Activated CD4-positive, alpha-beta T cell treated with anti-CD3 and anti-CD28 coated beads, Interleukin-2, amount 10 ng/mL, durations not matched to agents 7 days and 5 days (primary cell): ENCODE data around the gene TREX2. TPM values are rescaled to one million over a fixed set of nuclear protein-coding genes. Genes with fewer than 3 reads are reported as not detected.

Experiments
- CTCF ChIA-PET: fragments of 350-600 bp; sonication (Branson Sonifier 250); formaldehyde crosslinking; loops from one replicate; lab custom pipeline; 2021; ENCODE audit warnings: antibody characterized with exemption; lab: Charles Lee
- POLR2A ChIA-PET: fragments of 350-600 bp; sonication (Branson Sonifier 250); formaldehyde crosslinking; loops from one replicate; lab custom pipeline; 2021; ENCODE audit warnings: antibody characterized with exemption; lab: Charles Lee
- DNase-seq: peaks from one replicate; pipeline ENCODE4 v3.0.0-alpha.2; 2020
- H3K27ac Mint-ChIP-seq: one replicate; pipeline ENCODE4 v1.8.0; 2021; ENCODE audit warnings: mild to moderate bottlenecking, moderate library complexity, mixed read lengths
- H3K27me3 Mint-ChIP-seq: one replicate; pipeline ENCODE4 v1.8.0; 2021; ENCODE audit warnings: mixed read lengths
- H3K36me3 Mint-ChIP-seq: one replicate; pipeline ENCODE4 v1.8.0; 2021; ENCODE audit warnings: low read depth, mixed read lengths
- H3K4me1 Mint-ChIP-seq: one replicate; pipeline ENCODE4 v1.8.0; 2021; ENCODE audit warnings: mixed read lengths
- H3K4me3 Mint-ChIP-seq: one replicate; pipeline ENCODE4 v1.8.0; 2021; ENCODE audit warnings: mild to moderate bottlenecking, moderate library complexity, mixed read lengths
- H3K9me3 Mint-ChIP-seq: one replicate; pipeline ENCODE4 v1.8.0; 2021; ENCODE audit warnings: mixed read lengths
- total RNA-seq, 2 experiments: library from RNA; stranded (reverse); gene quantifications; one replicate each; pipeline ENCODE4 v1.2.3, GENCODE V29; 2021

TREX2 gene
- total RNA-seq, 2 experiments from 2014 or later: 3.0 to 3.4 TPM

GRCh38 chrX:153447581-153447960 lies 1.7 kb upstream of the TREX2 start:
- H3K27ac Mint-ChIP-seq: peak overlapping the region; percentile 36
- ChIA-PET POLR2A (no interaction called here), CTCF (no interaction called here)
- no peaks in the 10 kb centered on the region for H3K4me1 Mint-ChIP-seq
- no peak overlapping the region for H3K4me3 Mint-ChIP-seq
- no peaks in the 10 kb centered on the region for H3K27me3 Mint-ChIP-seq
- no peaks in the 10 kb centered on the region for H3K9me3 Mint-ChIP-seq
- H3K36me3 Mint-ChIP-seq: no peaks in the 10 kb centered on the region
- no peak for DNase-seq

- Mint-ChIP-seq H3K9me3 (no peaks in the 10 kb centered on the region), H3K27me3 (no peaks in the 10 kb centered on the region), H3K4me3 (no peak overlapping the region), H3K36me3 (no peaks in the 10 kb centered on the region), H3K4me1 (no peaks in the 10 kb centered on the region), H3K27ac (no peak overlapping the region)
- POLR2A ChIA-PET: no interaction called here
- CTCF ChIA-PET: no interaction called here
- no peak for DNase-seq
Measured at GRCh38 chrX:153446950-153447580, 1.2 kb upstream of the TREX2 start.

- no peaks in the 10 kb centered on the region for H3K4me1 Mint-ChIP-seq
- ChIA-PET POLR2A (no interaction called here), CTCF (no interaction called here)
- no peaks in the 10 kb centered on the region for H3K36me3 Mint-ChIP-seq
- DNase-seq: no peak
- no peaks in the 10 kb centered on the region for H3K9me3 Mint-ChIP-seq
- H3K4me3 Mint-ChIP-seq: no peak overlapping the region
- no peak overlapping the region for H3K27ac Mint-ChIP-seq
- no peaks in the 10 kb centered on the region for H3K27me3 Mint-ChIP-seq
Measured at GRCh38 chrX:153446636-153446936, 730 bp upstream of the TREX2 start.

- Mint-ChIP-seq H3K27me3 (no peaks in the 10 kb centered on the region), H3K4me3 (no peak overlapping the region), H3K27ac (no peak overlapping the region), H3K4me1 (no peaks in the 10 kb centered on the region), H3K9me3 (no peaks in the 10 kb centered on the region), H3K36me3 (no peaks in the 10 kb centered on the region)
- ChIA-PET CTCF (interaction anchor here (0.9 kb wide), 1 partner anchor 16 kb away, joined by 3 read pairs; no protein-coding TSS in a partner anchor), POLR2A (no interaction called here)
- no peak for DNase-seq
Measured at GRCh38 chrX:153445106-153445855, 575 bp downstream of the TREX2 start.

- POLR2A ChIA-PET: no interaction called here
- CTCF ChIA-PET: interaction anchor here (0.5 kb wide), 1 partner anchor 17 kb away, joined by 5 read pairs; no protein-coding TSS in a partner anchor
- H3K4me3 Mint-ChIP-seq: no peak overlapping the region
- no peaks in the 10 kb centered on the region for H3K36me3 Mint-ChIP-seq
- H3K27me3 Mint-ChIP-seq: no peaks in the 10 kb centered on the region
- DNase-seq: no peak
- no peak overlapping the region for H3K27ac Mint-ChIP-seq
- no peaks in the 10 kb centered on the region for H3K9me3 Mint-ChIP-seq
- no peaks in the 10 kb centered on the region for H3K4me1 Mint-ChIP-seq
Measured at GRCh38 chrX:153444333-153445011, 1.4 kb downstream of the TREX2 start.

- Mint-ChIP-seq H3K4me1 (no peaks in the 10 kb centered on the region), H3K9me3 (no peaks in the 10 kb centered on the region), H3K27me3 (peaks cover 2% of the 10 kb centered on the region), H3K36me3 (no peaks in the 10 kb centered on the region), H3K4me3 (no peak overlapping the region), H3K27ac (no peak overlapping the region)
- ChIA-PET CTCF (interaction anchor here (0.5 kb wide), 1 partner anchor 18 kb away, joined by 5 read pairs; no protein-coding TSS in a partner anchor), POLR2A (no interaction called here)
- no peak for DNase-seq
Measured at GRCh38 chrX:153443476-153444332, 2.2 kb downstream of the TREX2 start.

GRCh38 chrX:153442463-153442862 lies 3.4 kb downstream of the TREX2 start:
- H3K27me3 Mint-ChIP-seq: peaks cover 2% of the 10 kb centered on the region
- ChIA-PET CTCF (no interaction called here), POLR2A (no interaction called here)
- no peak for DNase-seq
- H3K27ac Mint-ChIP-seq: no peak overlapping the region
- H3K4me3 Mint-ChIP-seq: no peak overlapping the region
- no peaks in the 10 kb centered on the region for H3K36me3 Mint-ChIP-seq
- no peaks in the 10 kb centered on the region for H3K4me1 Mint-ChIP-seq
- no peaks in the 10 kb centered on the region for H3K9me3 Mint-ChIP-seq

- Mint-ChIP-seq H3K9me3 (no peaks in the 10 kb centered on the region), H3K4me3 (no peak overlapping the region), H3K4me1 (no peaks in the 10 kb centered on the region), H3K27me3 (peaks cover 2% of the 10 kb centered on the region), H3K27ac (no peak overlapping the region), H3K36me3 (no peaks in the 10 kb centered on the region)
- no peak for DNase-seq
- ChIA-PET POLR2A (no interaction called here), CTCF (no interaction called here)
Measured at GRCh38 chrX:153441981-153442380, 3.9 kb downstream of the TREX2 start.

GRCh38 chrX:153441296-153441695 lies 4.6 kb downstream of the TREX2 start:
- H3K4me3 Mint-ChIP-seq: no peak overlapping the region
- no peak overlapping the region for H3K27ac Mint-ChIP-seq
- POLR2A ChIA-PET: no interaction called here
- CTCF ChIA-PET: interaction anchor here (1.3 to 1.7 kb wide), 2 partner anchors 12 to 27 kb away, joined by 3 to 4 read pairs; no protein-coding TSS in a partner anchor
- peaks cover 4% of the 10 kb centered on the region for H3K27me3 Mint-ChIP-seq
- no peaks in the 10 kb centered on the region for H3K4me1 Mint-ChIP-seq
- no peaks in the 10 kb centered on the region for H3K9me3 Mint-ChIP-seq
- DNase-seq: no peak
- H3K36me3 Mint-ChIP-seq: no peaks in the 10 kb centered on the region

- H3K36me3 Mint-ChIP-seq: no peaks in the 10 kb centered on the region
- ChIA-PET POLR2A (no interaction called here), CTCF (interaction anchor here (1.3 to 1.7 kb wide), 2 partner anchors 11 to 26 kb away, joined by 3 to 4 read pairs; no protein-coding TSS in a partner anchor)
- no peak overlapping the region for H3K27ac Mint-ChIP-seq
- peaks cover 4% of the 10 kb centered on the region for H3K27me3 Mint-ChIP-seq
- no peaks in the 10 kb centered on the region for H3K9me3 Mint-ChIP-seq
- H3K4me1 Mint-ChIP-seq: no peaks in the 10 kb centered on the region
- no peak overlapping the region for H3K4me3 Mint-ChIP-seq
- no peak for DNase-seq
Measured at GRCh38 chrX:153440556-153441135, 5.2 kb downstream of the TREX2 start.

- Mint-ChIP-seq H3K9me3 (no peaks in the 10 kb centered on the region), H3K27me3 (peaks cover 4% of the 10 kb centered on the region), H3K27ac (no peak overlapping the region), H3K36me3 (no peaks in the 10 kb centered on the region), H3K4me3 (no peak overlapping the region), H3K4me1 (no peaks in the 10 kb centered on the region)
- DNase-seq: no peak
- POLR2A ChIA-PET: no interaction called here
- CTCF ChIA-PET: interaction anchor here (1.7 kb wide), 1 partner anchor 26 kb away, joined by 4 read pairs; no protein-coding TSS in a partner anchor
Measured at GRCh38 chrX:153439977-153440376, 5.9 kb downstream of the TREX2 start.

GRCh38 chrX:153438532-153438931 lies 7.3 kb downstream of the TREX2 start:
- Mint-ChIP-seq H3K4me3 (no peak overlapping the region), H3K36me3 (no peaks in the 10 kb centered on the region), H3K27me3 (peaks cover 4% of the 10 kb centered on the region), H3K27ac (no peak overlapping the region), H3K9me3 (no peaks in the 10 kb centered on the region), H3K4me1 (no peaks in the 10 kb centered on the region)
- POLR2A ChIA-PET: no interaction called here
- CTCF ChIA-PET: interaction anchor here (0.6 kb wide), 1 partner anchor 24 kb away, joined by 3 read pairs; no protein-coding TSS in a partner anchor
- DNase-seq: no peak
